Lung (tissue), 12 donors: Measurements from ENCODE around the gene NEURL1B. TPM values are rescaled to one million over a fixed set of nuclear protein-coding genes. Genes with fewer than 3 reads are reported as not detected.
A peak's percentile ranks its signal among the peaks of the same experiment; 100 is the strongest.

Experiments
- ATAC-seq: fragments of 200-7000 bp; cut with Tn5 transposase; one replicate; pipeline ENCODE4 v1.9.1; 2020; ENCODE audit warnings: moderate number of reproducible peaks; ENCODE audit not compliant: insufficient read depth, low FRiP score
- DNase-seq, 3 donors: peaks; one replicate each; pipeline ENCODE4 v3.0.0-alpha.2; 2013 to 2017
- H3K27ac ChIP-seq, 2 donors: one replicate each; pipeline ENCODE4 v1.5.1; 2013; ENCODE audit warnings: mild to moderate bottlenecking in 2 of 2, moderate library complexity in 2 of 2, control low read depth in 1 of 2, inconsistent platforms in 1 of 2, low read depth in 1 of 2, low read length in 1 of 2
- H3K27me3 ChIP-seq, 3 donors: one replicate each; pipeline ENCODE4 v1.5.1; 2013; ENCODE audit warnings: low read length in 2 of 3; ENCODE audit not compliant: control insufficient read depth in 3 of 3, insufficient read depth in 3 of 3
- H3K36me3 ChIP-seq, 4 donors: one replicate each; pipeline ENCODE4 v1.5.1; 2013; ENCODE audit warnings: low read length in 4 of 4, mild to moderate bottlenecking in 1 of 4, moderate library complexity in 1 of 4; ENCODE audit not compliant: control insufficient read depth in 4 of 4, insufficient read depth in 4 of 4
- H3K4me1 ChIP-seq, 5 donors: one replicate each; pipeline ENCODE4 v1.5.1; 2013; ENCODE audit warnings: low read length in 5 of 5, mild to moderate bottlenecking in 2 of 5, moderate library complexity in 1 of 5; ENCODE audit not compliant: control insufficient read depth in 5 of 5, insufficient read depth in 5 of 5
- H3K4me3 ChIP-seq: one replicate; pipeline ENCODE4 v1.5.1; 2013; ENCODE audit warnings: mild to moderate bottlenecking, control low read depth, moderate library complexity
- H3K9ac ChIP-seq, 2 donors: one replicate each; pipeline ENCODE4 v1.5.1; 2013; ENCODE audit warnings: low read length in 2 of 2, control low read depth in 1 of 2; ENCODE audit not compliant: insufficient read depth in 1 of 2
- H3K9me3 ChIP-seq, 4 donors: one replicate each; pipeline ENCODE4 v1.5.1; 2013; ENCODE audit warnings: low read length in 3 of 4, mild to moderate bottlenecking in 1 of 4, moderate library complexity in 1 of 4; ENCODE audit not compliant: control insufficient read depth in 4 of 4, insufficient read depth in 3 of 4
- CTCF ChIP-seq: IDR thresholded peaks from 2 replicates; pipeline ENCODE4 v1.5.1; 2012; ENCODE audit warnings: mild to moderate bottlenecking; ENCODE audit errors: control extremely low read depth, extremely low read depth
- WGBS, 2 donors: extraction: QIAGEN DNeasy Blood & Tissue Kit; methylation state at CpG; one replicate each; pipeline ENCODE4 v1.1.7; 2013; 5-methylcytosine and 5-hydroxymethylcytosine counted together
- polyA plus RNA-seq, 2 donors: library from polyadenylated mRNA; stranded (reverse); fragments of 200-250 nt; gene quantifications; one replicate each; pipeline ENCODE4 v1.2.1, GENCODE V29; 2013
- total RNA-seq, 2 donors: library from RNA; depleted of rRNA in 1 of 2; stranded (reverse); fragments of >200 nt in 1 of 2; gene quantifications; one replicate each; pipeline ENCODE4 v1.2.1, GENCODE V29; 2014 to 2021
- donor health status: control.
- donor health status: control.
- donor health status: Bipolar disorder and iron deficiency.
- donor health status: healthy.
- donor health status: DM: yes; HTN: yes; CAD: no.

Gene NEURL1B
- total and polyA plus RNA-seq, 4 donors = 5.1 to 26.4 (median 11.8) TPM

DNA sequence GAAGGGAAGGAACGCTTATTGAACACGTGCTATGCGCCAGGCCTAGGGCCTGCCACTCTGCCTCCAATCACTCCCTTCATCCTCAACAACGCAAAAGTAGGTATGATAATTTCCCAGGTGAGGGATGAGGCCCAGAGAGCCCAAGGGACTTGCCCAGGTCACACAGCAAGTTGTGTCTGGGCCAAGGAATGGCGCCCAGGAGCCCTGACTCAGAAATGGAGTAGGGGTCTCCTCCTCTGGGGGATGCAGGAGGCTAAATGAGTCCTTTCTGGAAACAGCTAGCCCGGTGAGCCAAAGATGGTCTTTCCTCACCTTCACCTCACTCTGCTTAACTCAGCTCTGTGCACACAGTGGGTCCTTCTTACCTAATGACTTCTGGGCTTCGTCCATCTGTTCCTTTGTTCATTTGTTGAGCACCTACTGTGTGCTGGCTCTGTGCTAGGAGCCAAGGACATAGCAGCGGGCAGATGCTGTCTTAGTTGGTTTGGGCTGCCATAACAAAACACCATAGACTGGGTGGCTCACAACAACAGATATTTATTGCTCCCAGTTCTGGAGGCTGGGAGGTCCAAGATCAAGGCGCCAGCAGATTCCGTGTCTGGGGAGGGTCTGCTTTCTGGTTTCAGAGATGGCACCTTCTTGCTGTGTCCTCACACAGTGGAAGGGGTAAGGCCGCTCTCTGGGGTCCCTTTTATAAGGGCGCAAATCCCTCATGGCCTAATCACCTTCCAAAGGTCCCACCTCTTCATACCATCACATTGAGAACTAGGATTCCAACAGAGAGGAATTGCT lies 22.3 kb upstream of the NEURL1B start:
- H3K4me1 ChIP-seq = peaks cover 0 to 10% (median 0%) of the 10 kb centered on the region in 5 donors
- H3K27ac ChIP-seq = no peak overlapping the region
- ATAC-seq = peak; percentile 9
- H3K4me3 ChIP-seq = no peak overlapping the region
- no peaks in the 10 kb centered on the region for H3K36me3 ChIP-seq
- no peaks in the 10 kb centered on the region for H3K9me3 ChIP-seq
- no peak overlapping the region for H3K9ac ChIP-seq
- no peaks in the 10 kb centered on the region for H3K27me3 ChIP-seq
- DNase-seq = no peak
- TF ChIP-seq CTCF = no peak
- WGBS, 2 donors = 92 to 94% methylated on average over 12 of the region's 12 CpGs

DNA sequence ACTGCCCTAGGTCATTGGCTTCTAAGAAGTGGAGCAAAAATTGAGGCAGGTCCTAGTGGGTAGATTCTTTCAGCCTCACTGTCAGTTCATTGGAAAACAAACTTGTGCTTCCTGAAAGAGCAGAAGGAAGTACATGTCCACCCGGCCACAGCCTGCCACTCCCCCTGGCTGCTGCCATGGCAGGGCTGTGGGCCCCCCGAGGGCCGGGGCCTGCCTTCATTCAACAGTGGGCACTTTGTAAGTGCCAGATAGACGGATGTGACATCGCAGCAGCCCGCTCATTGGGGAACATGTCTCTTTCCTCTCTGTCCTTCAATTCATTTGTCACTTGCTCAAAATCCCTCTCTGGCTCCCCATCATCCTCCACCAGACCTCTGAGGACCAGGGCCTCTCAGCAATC lies 20.6 kb upstream of the NEURL1B start:
- Histone ChIP-seq H3K27me3 (no peaks in the 10 kb centered on the region), H3K9ac (no peak overlapping the region), H3K27ac (no peak overlapping the region), H3K4me3 (no peak overlapping the region), H3K36me3 (no peaks in the 10 kb centered on the region), H3K9me3 (no peaks in the 10 kb centered on the region), H3K4me1 (peaks cover 0 to 10% (median 0%) of the 10 kb centered on the region in 5 donors)
- ATAC-seq (no peak), DNase-seq (no peak)
- TF ChIP-seq CTCF = no peak
- 57 to 64% methylated on average over 6 of the region's 6 CpGs for WGBS, 2 donors

- Histone ChIP-seq H3K36me3 (no peaks in the 10 kb centered on the region), H3K27ac (no peak overlapping the region), H3K4me1 (peaks cover 0 to 7% (median 0%) of the 10 kb centered on the region in 5 donors), H3K27me3 (no peaks in the 10 kb centered on the region), H3K9me3 (no peaks in the 10 kb centered on the region), H3K4me3 (no peak overlapping the region), H3K9ac (no peak overlapping the region)
- DNase-seq = no peak
- no peak for TF ChIP-seq CTCF
- WGBS, 2 donors = 89 to 90% methylated on average over 22 of the region's 22 CpGs
- no peak for ATAC-seq
Observed at GRCh38 chr5:172622091-172623046, 18.7 kb upstream of the NEURL1B start.
